Measurements from ENCODE around the gene TBX5. TPM values are rescaled to one million over a fixed set of nuclear protein-coding genes. Genes with fewer than 3 reads are reported as not detected.

Gene TBX5
- not detected for total RNA-seq
- long read RNA-seq, result 0 reads

DNA sequence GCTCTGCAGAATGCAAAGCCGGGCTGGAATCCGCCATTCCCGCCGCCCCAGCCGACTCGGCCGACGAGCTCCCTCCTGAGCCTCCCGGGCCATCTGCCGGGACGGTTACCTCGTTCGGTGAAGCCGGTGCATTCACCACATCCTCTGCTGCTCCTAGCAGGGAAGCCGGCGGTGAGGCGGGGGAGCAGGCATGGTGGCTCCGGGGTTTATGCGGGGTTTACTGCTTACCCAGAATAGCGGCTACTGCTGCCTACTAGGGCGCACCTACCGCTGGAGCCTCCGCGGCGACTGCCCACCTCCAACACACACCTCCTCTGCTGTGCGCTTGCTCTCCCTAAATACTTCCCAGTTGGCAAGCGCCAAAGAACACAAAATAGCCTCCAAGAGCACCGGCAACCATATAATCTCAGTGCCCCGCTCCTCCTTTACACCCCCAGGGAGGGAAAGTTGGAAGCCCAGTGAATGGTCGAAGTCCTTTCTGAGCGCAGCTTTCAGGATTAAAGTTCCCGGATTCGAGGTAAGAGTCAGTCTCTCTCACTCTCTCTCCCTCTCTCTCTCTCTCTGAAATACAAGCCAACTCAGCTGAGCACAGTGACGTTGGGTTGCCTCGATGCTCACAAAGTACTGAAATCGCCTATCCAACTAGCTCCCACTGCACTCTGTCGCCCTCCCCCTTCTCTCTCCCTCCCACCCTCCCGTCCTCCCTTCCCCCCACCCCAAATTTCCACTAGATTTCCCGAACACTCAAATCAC is at the start of gene TBX5:
Gene TBX5, minus strand, starts transcription at position 626 of the 753 bp plus-strand sequence. CDS start 2,246 bp downstream, outside the sequence.
- no peak for DNase-seq
- Histone ChIP-seq H3K9me3 (no peaks in the 10 kb centered on the region), H3K4me3 (no peak within 1 kb of the TSS), H3K27ac (no peak within 1 kb of the TSS), H3K4me1 (peaks cover 0 to 10% (median 0%) of the 10 kb centered on the region in 4 donors), H3K36me3 (no peaks in the 10 kb centered on the region), H3K27me3 (peaks cover 15 to 31% of the 10 kb centered on the region in 2 donors)
- intact Hi-C loops (cut with DNase I), result no loop called here
- TF ChIP-seq, protein P1, sequence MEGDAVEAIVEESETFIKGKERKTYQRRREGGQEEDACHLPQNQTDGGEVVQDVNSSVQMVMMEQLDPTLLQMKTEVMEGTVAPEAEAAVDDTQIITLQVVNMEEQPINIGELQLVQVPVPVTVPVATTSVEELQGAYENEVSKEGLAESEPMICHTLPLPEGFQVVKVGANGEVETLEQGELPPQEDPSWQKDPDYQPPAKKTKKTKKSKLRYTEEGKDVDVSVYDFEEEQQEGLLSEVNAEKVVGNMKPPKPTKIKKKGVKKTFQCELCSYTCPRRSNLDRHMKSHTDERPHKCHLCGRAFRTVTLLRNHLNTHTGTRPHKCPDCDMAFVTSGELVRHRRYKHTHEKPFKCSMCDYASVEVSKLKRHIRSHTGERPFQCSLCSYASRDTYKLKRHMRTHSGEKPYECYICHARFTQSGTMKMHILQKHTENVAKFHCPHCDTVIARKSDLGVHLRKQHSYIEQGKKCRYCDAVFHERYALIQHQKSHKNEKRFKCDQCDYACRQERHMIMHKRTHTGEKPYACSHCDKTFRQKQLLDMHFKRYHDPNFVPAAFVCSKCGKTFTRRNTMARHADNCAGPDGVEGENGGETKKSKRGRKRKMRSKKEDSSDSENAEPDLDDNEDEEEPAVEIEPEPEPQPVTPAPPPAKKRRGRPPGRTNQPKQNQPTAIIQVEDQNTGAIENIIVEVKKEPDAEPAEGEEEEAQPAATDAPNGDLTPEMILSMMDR (IDR thresholded peaks at IDR 0.05), result no peak
- TF ChIP-seq POLR2A (IDR thresholded peaks at IDR 0.05), result no peak
- 2% methylated on average over 18 of the region's 39 CpGs for WGBS (ENCODE audit: insufficient coverage, low coverage, low lambda C conversion rate, missing lambda C conversion rate)
- no peak for ATAC-seq

DNA sequence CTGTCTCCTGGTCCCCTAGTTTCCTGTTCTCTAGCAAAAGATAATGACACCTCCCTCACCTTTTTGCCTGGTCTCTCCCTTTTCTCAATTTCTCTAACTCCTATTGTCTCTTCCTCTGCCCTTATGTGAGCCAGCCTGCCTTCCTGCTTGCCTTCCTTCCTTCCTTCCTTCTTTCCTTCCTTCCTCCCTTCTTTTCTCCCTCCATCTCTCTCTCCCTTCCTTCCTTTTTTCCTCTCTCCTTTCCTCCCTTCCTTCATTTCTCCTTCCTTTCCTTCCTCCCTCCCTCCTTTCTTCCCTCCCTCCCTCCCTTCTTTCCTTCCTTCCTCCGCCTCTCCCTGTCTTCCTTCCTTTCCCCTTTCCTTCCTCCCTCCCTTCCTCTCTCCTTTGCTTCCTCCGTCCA is 45.7 kb upstream of the TBX5 start:
- TF ChIP-seq, protein P1 (IDR thresholded peaks at IDR 0.05), result no peak
- TF ChIP-seq POLR2A (IDR thresholded peaks at IDR 0.05), result no peak
- Histone ChIP-seq H3K4me1 (no peaks in the 10 kb centered on the region), H3K27me3 (peaks cover 0 to 13% of the 10 kb centered on the region in 2 donors), H3K9me3 (no peaks in the 10 kb centered on the region), H3K36me3 (no peaks in the 10 kb centered on the region), H3K4me3 (no peak overlapping the region), H3K27ac (no peak overlapping the region)
- ATAC-seq (no peak), DNase-seq (no peak)
- intact Hi-C loops (cut with DNase I), result no loop called here
- 13% methylated on average over 2 of the region's 2 CpGs for WGBS (ENCODE audit: insufficient coverage, low coverage, low lambda C conversion rate, missing lambda C conversion rate)

DNA sequence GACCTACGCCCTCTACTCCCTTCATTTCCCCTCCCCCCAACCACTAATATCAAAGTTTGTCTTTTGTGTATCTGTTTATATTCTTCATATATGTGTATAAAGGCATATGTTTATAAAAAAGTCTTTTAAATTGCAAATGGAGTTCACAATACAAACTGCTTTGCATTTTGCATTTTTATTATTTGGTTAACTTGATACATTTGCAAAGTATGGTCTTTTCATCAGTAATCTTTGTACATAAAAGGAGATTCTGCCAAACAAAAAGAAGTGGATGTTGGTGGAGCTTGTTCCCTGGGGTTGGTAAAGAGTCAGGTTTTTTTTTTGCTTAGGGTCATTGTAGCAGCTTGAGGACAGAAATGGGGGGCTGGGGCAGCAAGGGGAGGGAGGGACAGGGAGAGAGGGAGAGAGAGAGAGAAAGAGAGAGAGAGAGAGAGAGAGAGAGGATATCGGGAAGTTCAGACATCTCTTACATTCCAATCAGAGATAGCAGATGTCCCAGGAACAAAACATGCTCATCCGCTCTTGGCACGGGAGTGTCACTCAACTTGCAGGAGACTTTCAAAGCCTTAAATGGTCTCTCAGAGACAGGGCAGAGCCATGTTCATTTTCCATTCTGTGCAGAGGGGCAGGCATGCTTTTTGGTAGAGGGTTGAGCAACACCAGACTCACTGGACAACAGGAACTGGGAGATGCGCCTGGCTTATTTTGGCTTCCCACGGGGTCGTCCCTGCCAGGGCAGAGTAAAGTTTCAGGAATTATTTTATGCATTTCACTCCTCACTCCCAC is 44.8 kb upstream of the TBX5 start:
- H3K36me3 ChIP-seq, result no peaks in the 10 kb centered on the region
- TF ChIP-seq, protein P1 (IDR thresholded peaks at IDR 0.05), result no peak
- TF ChIP-seq POLR2A (IDR thresholded peaks at IDR 0.05), result no peak
- H3K9me3 ChIP-seq, result no peaks in the 10 kb centered on the region
- intact Hi-C loops (cut with DNase I), result no loop called here
- no peak for ATAC-seq
- no peak overlapping the region for H3K4me3 ChIP-seq
- DNase-seq, result no peak
- H3K27ac ChIP-seq, result no peak overlapping the region
- peaks cover 0 to 22% of the 10 kb centered on the region in 2 donors for H3K27me3 ChIP-seq
- WGBS (ENCODE audit: insufficient coverage, low coverage, low lambda C conversion rate, missing lambda C conversion rate), result 1% methylated on average over 5 of the region's 7 CpGs
- H3K4me1 ChIP-seq, result no peaks in the 10 kb centered on the region

DNA sequence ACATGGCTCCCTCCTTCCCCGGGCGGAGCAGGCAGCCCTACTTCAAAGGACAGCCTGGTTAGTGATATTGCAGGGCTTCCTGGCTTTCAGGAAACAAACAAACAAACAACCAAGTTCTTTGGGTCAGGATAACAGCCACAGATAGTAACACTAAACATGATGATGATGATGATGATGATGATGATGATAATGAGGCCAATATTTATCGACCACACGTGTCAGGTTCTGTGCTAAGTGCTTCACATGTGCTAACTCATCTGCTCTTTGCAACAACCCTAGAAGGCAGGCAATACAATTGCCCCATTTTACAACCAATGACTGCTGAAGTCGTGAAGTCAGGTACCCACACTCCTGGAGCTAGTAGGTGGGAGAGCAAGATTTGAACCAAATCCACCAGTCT is 44.1 kb upstream of the TBX5 start:
- ATAC-seq (no peak), DNase-seq (no peak)
- Histone ChIP-seq H3K9me3 (no peaks in the 10 kb centered on the region), H3K4me3 (no peak overlapping the region), H3K4me1 (no peaks in the 10 kb centered on the region), H3K27me3 (peaks cover 0 to 26% of the 10 kb centered on the region in 2 donors), H3K27ac (no peak overlapping the region), H3K36me3 (no peaks in the 10 kb centered on the region)
- TF ChIP-seq, protein P1 (IDR thresholded peaks at IDR 0.05), result no peak
- TF ChIP-seq POLR2A (IDR thresholded peaks at IDR 0.05), result no peak
- 1% methylated on average over 5 of the region's 5 CpGs for WGBS (ENCODE audit: insufficient coverage, low coverage, low lambda C conversion rate, missing lambda C conversion rate)
- intact Hi-C loops (cut with DNase I), result no loop called here

Measured in right lobe of liver (tissue), 6 donors.